Loucy (cell line): ENCODE measurements around the gene CLIC6.

ENCODE experiments used
- EZH2phosphoT487 ChIP-seq: fragments of 200-600 bp; IDR thresholded peaks from 2 replicates; pipeline ENCODE4 v1.6.1; 2018; ENCODE audit warnings: antibody characterized with exemption, mild to moderate bottlenecking, moderate library complexity, borderline replicate concordance
- TF ChIP-seq, protein P1 (sequence below): fragments of 200-600 bp; sonication (generic); conservative IDR thresholded peaks from 2 replicates; pipeline ENCODE4 v1.5.1; 2014; ENCODE audit warnings: mild to moderate bottlenecking, antibody characterized with exemption, low read length

DNA sequence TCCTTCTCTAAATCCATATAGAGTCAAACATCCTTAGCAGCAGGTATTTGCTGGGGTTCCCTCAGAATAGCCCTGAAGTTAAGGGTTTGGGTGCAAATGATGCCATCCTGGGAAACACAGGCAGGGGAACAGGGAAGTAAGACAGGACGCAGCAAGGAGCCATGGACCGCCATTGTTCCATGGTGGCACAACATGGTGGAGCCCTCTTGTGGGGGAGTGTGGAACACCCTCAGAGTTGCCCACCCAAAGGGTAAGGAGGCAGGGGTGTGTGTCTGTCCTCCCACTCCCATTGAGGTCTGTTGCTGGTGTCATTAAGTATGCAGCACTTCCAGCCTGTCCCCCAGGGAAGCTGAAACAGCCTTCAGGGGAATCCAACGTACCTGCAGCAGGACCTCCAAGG, 33.5 kb upstream of the CLIC6 start:
- TF ChIP-seq, protein P1, sequence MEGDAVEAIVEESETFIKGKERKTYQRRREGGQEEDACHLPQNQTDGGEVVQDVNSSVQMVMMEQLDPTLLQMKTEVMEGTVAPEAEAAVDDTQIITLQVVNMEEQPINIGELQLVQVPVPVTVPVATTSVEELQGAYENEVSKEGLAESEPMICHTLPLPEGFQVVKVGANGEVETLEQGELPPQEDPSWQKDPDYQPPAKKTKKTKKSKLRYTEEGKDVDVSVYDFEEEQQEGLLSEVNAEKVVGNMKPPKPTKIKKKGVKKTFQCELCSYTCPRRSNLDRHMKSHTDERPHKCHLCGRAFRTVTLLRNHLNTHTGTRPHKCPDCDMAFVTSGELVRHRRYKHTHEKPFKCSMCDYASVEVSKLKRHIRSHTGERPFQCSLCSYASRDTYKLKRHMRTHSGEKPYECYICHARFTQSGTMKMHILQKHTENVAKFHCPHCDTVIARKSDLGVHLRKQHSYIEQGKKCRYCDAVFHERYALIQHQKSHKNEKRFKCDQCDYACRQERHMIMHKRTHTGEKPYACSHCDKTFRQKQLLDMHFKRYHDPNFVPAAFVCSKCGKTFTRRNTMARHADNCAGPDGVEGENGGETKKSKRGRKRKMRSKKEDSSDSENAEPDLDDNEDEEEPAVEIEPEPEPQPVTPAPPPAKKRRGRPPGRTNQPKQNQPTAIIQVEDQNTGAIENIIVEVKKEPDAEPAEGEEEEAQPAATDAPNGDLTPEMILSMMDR, result peak; percentile 72
- no peak for TF ChIP-seq EZH2phosphoT487
